Fibroblast of lung (primary cell): ENCODE results near the gene TMTC2.

Source experiments
- CTCF ChIP-seq, 2 donors: IDR thresholded peaks in 1 of 2; conservative IDR thresholded peaks in 1 of 2; 1 replicate in 1 of 2; 2 replicates in 1 of 2; pipeline ENCODE4 v1.5.1; 2011 to 2012; ENCODE audit warnings: low read length in 2 of 2, control low read depth in 1 of 2, inconsistent platforms in 1 of 2, low read depth in 1 of 2, mild to moderate bottlenecking in 1 of 2
- EZH2 ChIP-seq: IDR thresholded peaks from 2 replicates; pipeline ENCODE4 v1.5.1; 2012; ENCODE audit warnings: low read length, control low read depth, mild to moderate bottlenecking; ENCODE audit errors: missing control alignments

GRCh38 chr12:82691513-82691912 is 4.8 kb downstream of the TMTC2 start:
- no peak for TF ChIP-seq CTCF (conservative IDR thresholded peaks at IDR 0.05 in 1 of 2, IDR thresholded peaks at IDR 0.05 in 1 of 2; ENCODE audit: low read depth in 1 of 2, low read length in 2 of 2)
- TF ChIP-seq EZH2: no peak
